H1 (cell line): ENCODE results near the gene FCER2. TPM values are rescaled to one million over a fixed set of nuclear protein-coding genes. Genes with fewer than 3 reads are reported as not detected.

ENCODE experiments used
- polyA plus RNA-seq, 7 experiments: library from polyadenylated mRNA; depleted of rRNA in 3 of 7; stranded (reverse) in 5 of 7; unstranded in 2 of 7; fragments of >200 nt in 5 of 7; fragments of 200-250 nt in 2 of 7; gene quantifications; 1 replicate in 5 of 7; 2 replicates in 1 of 7; 4 replicates in 1 of 7; pipeline versions ENCODE4 v1.2.1 to v1.2.3, GENCODE V29; 2011 to 2013; ENCODE audit warnings: missing spikeins in 2 of 7, mixed read lengths in 2 of 7
- total RNA-seq: library from RNA; stranded (reverse); fragmentation: NEBNext Ultra II Directional; extraction: Animal tissue kit (Norgen Biotek cat#: 25700); gene quantifications from 2 replicates; pipeline ENCODE4 v1.2.1, GENCODE V29; 2021
- TF ChIP-seq, protein P1 (sequence below): fragments of 300-600 bp; sonication (generic); IDR thresholded peaks from 2 replicates; pipeline ENCODE4 v1.7.1; 2012; ENCODE audit warnings: low read length, moderate library complexity, mild to moderate bottlenecking, inconsistent platforms; ENCODE audit not compliant: insufficient replicate concordance

FCER2 gene
- total and polyA plus RNA-seq, 2 of the 8 experiments (the other 6 are each of a cell fraction or from before 2014, with no cell fraction given) = 0.67 TPM; not detected in 1

DNA sequence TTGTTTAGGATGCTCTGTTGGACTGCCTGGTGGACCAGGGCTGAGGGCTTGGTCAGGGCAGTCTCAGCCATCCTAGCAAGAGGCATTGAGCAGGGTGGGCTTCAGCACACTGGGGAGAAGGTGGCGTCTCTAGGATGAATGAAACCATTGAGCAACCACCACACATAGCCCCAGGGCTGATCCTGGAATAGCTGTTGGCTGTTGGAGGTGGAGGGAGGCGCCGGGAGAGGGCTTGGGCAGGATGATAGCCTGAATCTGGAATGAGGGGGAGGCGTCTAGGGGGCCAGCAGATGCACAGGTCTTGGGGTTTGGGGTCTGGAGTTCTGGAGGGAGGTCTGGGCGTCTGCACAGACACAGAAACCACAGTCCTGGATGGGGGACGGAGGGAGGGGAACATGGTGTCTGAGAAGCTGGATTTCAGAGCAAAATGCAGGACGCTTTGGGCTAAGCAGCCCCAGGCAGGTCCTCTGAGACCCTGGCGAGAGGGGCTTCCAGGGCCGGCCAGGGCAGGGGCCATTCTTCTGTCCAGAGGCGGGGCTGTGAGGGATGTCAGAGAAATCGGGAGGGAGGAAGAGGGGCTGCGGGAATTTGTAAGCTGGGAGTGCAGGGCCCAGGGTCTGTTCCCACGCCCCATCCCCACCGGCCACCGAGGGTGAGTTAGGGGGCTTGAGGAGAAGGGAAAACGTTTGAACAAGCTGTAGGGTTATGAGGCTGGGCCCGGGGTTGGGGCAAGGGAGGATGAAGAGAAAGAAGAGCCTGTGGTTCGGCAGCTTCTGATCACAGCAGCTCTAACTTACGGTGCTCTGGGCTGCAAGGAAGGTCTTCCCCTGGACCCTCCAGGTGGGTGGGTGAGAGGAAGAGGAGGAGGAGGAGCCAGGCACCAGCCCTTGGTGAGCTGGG is 16.1 kb downstream of the FCER2 start (continued):
- TF ChIP-seq, protein P1, sequence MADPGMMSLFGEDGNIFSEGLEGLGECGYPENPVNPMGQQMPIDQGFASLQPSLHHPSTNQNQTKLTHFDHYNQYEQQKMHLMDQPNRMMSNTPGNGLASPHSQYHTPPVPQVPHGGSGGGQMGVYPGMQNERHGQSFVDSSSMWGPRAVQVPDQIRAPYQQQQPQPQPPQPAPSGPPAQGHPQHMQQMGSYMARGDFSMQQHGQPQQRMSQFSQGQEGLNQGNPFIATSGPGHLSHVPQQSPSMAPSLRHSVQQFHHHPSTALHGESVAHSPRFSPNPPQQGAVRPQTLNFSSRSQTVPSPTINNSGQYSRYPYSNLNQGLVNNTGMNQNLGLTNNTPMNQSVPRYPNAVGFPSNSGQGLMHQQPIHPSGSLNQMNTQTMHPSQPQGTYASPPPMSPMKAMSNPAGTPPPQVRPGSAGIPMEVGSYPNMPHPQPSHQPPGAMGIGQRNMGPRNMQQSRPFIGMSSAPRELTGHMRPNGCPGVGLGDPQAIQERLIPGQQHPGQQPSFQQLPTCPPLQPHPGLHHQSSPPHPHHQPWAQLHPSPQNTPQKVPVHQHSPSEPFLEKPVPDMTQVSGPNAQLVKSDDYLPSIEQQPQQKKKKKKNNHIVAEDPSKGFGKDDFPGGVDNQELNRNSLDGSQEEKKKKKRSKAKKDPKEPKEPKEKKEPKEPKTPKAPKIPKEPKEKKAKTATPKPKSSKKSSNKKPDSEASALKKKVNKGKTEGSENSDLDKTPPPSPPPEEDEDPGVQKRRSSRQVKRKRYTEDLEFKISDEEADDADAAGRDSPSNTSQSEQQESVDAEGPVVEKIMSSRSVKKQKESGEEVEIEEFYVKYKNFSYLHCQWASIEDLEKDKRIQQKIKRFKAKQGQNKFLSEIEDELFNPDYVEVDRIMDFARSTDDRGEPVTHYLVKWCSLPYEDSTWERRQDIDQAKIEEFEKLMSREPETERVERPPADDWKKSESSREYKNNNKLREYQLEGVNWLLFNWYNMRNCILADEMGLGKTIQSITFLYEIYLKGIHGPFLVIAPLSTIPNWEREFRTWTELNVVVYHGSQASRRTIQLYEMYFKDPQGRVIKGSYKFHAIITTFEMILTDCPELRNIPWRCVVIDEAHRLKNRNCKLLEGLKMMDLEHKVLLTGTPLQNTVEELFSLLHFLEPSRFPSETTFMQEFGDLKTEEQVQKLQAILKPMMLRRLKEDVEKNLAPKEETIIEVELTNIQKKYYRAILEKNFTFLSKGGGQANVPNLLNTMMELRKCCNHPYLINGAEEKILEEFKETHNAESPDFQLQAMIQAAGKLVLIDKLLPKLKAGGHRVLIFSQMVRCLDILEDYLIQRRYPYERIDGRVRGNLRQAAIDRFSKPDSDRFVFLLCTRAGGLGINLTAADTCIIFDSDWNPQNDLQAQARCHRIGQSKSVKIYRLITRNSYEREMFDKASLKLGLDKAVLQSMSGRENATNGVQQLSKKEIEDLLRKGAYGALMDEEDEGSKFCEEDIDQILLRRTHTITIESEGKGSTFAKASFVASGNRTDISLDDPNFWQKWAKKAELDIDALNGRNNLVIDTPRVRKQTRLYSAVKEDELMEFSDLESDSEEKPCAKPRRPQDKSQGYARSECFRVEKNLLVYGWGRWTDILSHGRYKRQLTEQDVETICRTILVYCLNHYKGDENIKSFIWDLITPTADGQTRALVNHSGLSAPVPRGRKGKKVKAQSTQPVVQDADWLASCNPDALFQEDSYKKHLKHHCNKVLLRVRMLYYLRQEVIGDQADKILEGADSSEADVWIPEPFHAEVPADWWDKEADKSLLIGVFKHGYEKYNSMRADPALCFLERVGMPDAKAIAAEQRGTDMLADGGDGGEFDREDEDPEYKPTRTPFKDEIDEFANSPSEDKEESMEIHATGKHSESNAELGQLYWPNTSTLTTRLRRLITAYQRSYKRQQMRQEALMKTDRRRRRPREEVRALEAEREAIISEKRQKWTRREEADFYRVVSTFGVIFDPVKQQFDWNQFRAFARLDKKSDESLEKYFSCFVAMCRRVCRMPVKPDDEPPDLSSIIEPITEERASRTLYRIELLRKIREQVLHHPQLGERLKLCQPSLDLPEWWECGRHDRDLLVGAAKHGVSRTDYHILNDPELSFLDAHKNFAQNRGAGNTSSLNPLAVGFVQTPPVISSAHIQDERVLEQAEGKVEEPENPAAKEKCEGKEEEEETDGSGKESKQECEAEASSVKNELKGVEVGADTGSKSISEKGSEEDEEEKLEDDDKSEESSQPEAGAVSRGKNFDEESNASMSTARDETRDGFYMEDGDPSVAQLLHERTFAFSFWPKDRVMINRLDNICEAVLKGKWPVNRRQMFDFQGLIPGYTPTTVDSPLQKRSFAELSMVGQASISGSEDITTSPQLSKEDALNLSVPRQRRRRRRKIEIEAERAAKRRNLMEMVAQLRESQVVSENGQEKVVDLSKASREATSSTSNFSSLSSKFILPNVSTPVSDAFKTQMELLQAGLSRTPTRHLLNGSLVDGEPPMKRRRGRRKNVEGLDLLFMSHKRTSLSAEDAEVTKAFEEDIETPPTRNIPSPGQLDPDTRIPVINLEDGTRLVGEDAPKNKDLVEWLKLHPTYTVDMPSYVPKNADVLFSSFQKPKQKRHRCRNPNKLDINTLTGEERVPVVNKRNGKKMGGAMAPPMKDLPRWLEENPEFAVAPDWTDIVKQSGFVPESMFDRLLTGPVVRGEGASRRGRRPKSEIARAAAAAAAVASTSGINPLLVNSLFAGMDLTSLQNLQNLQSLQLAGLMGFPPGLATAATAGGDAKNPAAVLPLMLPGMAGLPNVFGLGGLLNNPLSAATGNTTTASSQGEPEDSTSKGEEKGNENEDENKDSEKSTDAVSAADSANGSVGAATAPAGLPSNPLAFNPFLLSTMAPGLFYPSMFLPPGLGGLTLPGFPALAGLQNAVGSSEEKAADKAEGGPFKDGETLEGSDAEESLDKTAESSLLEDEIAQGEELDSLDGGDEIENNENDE = no peak
